Right lobe of liver (tissue), 4 donors: ENCODE data around the gene ABHD13.

Source experiments
- POLR2A ChIP-seq: fragments of 450-650 bp; IDR thresholded peaks from one replicate; pipeline ENCODE4 v1.6.1; 2017; ENCODE audit warnings: antibody characterized with exemption, mild to moderate bottlenecking
- TF ChIP-seq, protein P1 (sequence below), 4 donors: fragments of 200-600 bp in 3 of 4; fragments of 450-650 bp in 1 of 4; IDR thresholded peaks; one replicate each; pipeline versions ENCODE4 v1.5.1 to v1.8.0; 2016 to 2022; ENCODE audit warnings: antibody characterized with exemption in 4 of 4, mild to moderate bottlenecking in 2 of 4
- donor health status: DM: no; HTN: no; CAD: no.
- donor health status: DM: no; HTN: no; CAD: no.
- donor health status: DM: no; HTN: yes; CAD: no.

DNA sequence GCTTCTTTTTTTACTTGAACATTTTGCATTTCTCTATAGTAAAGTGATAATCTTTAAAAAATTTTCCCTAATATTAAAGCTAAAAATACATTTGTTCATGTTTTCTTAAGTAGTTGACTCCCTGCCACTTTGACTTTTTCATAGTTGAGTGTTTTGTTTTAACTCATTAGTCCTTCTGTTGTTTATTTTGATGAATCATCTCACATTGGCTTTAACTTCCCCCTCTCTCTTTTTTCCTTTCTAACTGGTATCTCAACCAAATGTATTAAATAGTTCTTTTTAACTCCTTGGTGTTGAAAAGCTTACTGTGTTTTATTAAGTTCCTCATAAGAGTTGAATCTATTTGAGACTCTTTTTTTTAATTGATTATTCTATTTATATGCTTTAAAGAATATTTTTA is 54.1 kb downstream of the ABHD13 start:
- TF ChIP-seq POLR2A = no peak
- TF ChIP-seq, protein P1, sequence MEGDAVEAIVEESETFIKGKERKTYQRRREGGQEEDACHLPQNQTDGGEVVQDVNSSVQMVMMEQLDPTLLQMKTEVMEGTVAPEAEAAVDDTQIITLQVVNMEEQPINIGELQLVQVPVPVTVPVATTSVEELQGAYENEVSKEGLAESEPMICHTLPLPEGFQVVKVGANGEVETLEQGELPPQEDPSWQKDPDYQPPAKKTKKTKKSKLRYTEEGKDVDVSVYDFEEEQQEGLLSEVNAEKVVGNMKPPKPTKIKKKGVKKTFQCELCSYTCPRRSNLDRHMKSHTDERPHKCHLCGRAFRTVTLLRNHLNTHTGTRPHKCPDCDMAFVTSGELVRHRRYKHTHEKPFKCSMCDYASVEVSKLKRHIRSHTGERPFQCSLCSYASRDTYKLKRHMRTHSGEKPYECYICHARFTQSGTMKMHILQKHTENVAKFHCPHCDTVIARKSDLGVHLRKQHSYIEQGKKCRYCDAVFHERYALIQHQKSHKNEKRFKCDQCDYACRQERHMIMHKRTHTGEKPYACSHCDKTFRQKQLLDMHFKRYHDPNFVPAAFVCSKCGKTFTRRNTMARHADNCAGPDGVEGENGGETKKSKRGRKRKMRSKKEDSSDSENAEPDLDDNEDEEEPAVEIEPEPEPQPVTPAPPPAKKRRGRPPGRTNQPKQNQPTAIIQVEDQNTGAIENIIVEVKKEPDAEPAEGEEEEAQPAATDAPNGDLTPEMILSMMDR (IDR thresholded peaks at IDR 0.05) = no peak
